HEK293 (cell line): ENCODE measurements around the gene ZNF335.

Source experiments
- ZNF114 ChIP-seq: fragments of 450-650 bp; formaldehyde crosslinking; IDR thresholded peaks from 2 replicates; pipeline ENCODE4 v1.5.0; 2017; ENCODE audit warnings: missing biosample characterization, missing genetic modification characterization
- ZNF24 ChIP-seq: fragments of 450-650 bp; formaldehyde crosslinking; IDR thresholded peaks from 2 replicates; pipeline ENCODE4 v1.5.1; 2016; ENCODE audit warnings: missing biosample characterization, missing genetic modification characterization
- ZNF664 ChIP-seq: fragments of 450-650 bp; formaldehyde crosslinking; IDR thresholded peaks from 2 replicates; pipeline ENCODE4 v1.5.1; 2016; ENCODE audit warnings: missing biosample characterization, missing genetic modification characterization
- ZNF670 ChIP-seq: fragments of 450-650 bp; formaldehyde crosslinking; IDR thresholded peaks from 2 replicates; pipeline ENCODE4 v1.5.1; 2016; ENCODE audit warnings: missing biosample characterization, missing genetic modification characterization, low read depth
- ZNF747 ChIP-seq: fragments of 450-650 bp; formaldehyde crosslinking; IDR thresholded peaks from 2 replicates; pipeline ENCODE4 v1.5.1; 2016; ENCODE audit warnings: missing biosample characterization, missing genetic modification characterization
- ZSCAN23 ChIP-seq: fragments of 450-650 bp; formaldehyde crosslinking; IDR thresholded peaks from 2 replicates; pipeline ENCODE4 v1.5.1; 2016; ENCODE audit warnings: missing biosample characterization, missing genetic modification characterization
- TF ChIP-seq, protein P1 (sequence below): fragments of 450-650 bp; formaldehyde crosslinking; IDR thresholded peaks from 2 replicates; pipeline ENCODE4 v1.5.1; 2016; ENCODE audit warnings: missing biosample characterization, missing genetic modification characterization
- TF ChIP-seq, protein P2 (sequence below): fragments of 450-650 bp; formaldehyde crosslinking; IDR thresholded peaks from 2 replicates; pipeline ENCODE4 v1.5.1; 2016; ENCODE audit warnings: missing biosample characterization, missing genetic modification characterization
- TF ChIP-seq, protein P3 (sequence below): fragments of 450-650 bp; formaldehyde crosslinking; IDR thresholded peaks from 2 replicates; pipeline ENCODE4 v1.5.1; 2017; ENCODE audit warnings: missing biosample characterization, missing genetic modification characterization
- TF ChIP-seq, protein P4 (sequence below): fragments of 450-650 bp; IDR thresholded peaks from 2 replicates; pipeline ENCODE4 v1.5.1; 2018; ENCODE audit warnings: missing biosample characterization, mild to moderate bottlenecking, missing genetic modification characterization
- TF ChIP-seq, protein P5 (sequence below): sonication (generic); formaldehyde crosslinking; IDR thresholded peaks from 2 replicates; pipeline ENCODE4 v1.8.1; 2022; ENCODE audit warnings: mild to moderate bottlenecking, moderate library complexity, missing genetic modification reagents

DNA sequence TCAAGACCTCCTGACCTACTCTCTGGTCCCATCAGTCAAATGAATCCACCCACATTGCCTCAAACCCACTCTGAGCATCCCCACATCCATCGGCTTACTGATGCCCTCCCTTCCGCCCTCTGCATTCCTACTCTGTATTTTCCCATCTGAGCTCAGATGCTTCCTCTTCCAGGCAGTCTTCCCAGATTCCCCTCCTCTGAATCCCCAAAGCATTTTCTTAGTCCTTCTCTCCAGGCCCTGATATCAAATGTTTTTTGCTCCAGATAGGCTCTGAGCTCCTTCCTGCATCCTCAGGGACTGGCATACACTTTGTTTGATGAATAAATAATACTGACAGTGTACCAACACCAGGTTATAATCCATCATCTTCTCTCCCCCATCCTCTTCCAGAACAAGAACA, 63.9 kb downstream of the ZNF335 start:
- TF ChIP-seq ZNF670 (tag by site-specific recombination) (no peak), ZNF24 (tag by site-specific recombination) (no peak), ZNF114 (no peak), ZNF664 (no peak), ZNF747 (no peak), ZSCAN23 (tag by site-specific recombination) (no peak)
- TF ChIP-seq, protein P1, sequence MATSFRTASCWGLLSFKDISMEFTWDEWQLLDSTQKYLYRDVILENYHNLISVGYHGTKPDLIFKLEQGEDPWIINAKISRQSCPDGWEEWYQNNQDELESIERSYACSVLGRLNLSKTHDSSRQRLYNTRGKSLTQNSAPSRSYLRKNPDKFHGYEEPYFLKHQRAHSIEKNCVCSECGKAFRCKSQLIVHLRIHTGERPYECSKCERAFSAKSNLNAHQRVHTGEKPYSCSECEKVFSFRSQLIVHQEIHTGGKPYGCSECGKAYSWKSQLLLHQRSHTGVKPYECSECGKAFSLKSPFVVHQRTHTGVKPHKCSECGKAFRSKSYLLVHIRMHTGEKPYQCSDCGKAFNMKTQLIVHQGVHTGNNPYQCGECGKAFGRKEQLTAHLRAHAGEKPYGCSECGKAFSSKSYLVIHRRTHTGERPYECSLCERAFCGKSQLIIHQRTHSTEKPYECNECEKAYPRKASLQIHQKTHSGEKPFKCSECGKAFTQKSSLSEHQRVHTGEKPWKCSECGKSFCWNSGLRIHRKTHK (tag by site-specific recombination): no peak
- TF ChIP-seq, protein P2, sequence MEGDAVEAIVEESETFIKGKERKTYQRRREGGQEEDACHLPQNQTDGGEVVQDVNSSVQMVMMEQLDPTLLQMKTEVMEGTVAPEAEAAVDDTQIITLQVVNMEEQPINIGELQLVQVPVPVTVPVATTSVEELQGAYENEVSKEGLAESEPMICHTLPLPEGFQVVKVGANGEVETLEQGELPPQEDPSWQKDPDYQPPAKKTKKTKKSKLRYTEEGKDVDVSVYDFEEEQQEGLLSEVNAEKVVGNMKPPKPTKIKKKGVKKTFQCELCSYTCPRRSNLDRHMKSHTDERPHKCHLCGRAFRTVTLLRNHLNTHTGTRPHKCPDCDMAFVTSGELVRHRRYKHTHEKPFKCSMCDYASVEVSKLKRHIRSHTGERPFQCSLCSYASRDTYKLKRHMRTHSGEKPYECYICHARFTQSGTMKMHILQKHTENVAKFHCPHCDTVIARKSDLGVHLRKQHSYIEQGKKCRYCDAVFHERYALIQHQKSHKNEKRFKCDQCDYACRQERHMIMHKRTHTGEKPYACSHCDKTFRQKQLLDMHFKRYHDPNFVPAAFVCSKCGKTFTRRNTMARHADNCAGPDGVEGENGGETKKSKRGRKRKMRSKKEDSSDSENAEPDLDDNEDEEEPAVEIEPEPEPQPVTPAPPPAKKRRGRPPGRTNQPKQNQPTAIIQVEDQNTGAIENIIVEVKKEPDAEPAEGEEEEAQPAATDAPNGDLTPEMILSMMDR: no peak
- TF ChIP-seq, protein P3, sequence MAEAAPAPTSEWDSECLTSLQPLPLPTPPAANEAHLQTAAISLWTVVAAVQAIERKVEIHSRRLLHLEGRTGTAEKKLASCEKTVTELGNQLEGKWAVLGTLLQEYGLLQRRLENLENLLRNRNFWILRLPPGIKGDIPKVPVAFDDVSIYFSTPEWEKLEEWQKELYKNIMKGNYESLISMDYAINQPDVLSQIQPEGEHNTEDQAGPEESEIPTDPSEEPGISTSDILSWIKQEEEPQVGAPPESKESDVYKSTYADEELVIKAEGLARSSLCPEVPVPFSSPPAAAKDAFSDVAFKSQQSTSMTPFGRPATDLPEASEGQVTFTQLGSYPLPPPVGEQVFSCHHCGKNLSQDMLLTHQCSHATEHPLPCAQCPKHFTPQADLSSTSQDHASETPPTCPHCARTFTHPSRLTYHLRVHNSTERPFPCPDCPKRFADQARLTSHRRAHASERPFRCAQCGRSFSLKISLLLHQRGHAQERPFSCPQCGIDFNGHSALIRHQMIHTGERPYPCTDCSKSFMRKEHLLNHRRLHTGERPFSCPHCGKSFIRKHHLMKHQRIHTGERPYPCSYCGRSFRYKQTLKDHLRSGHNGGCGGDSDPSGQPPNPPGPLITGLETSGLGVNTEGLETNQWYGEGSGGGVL (tag by site-specific recombination): no peak
- TF ChIP-seq, protein P4, sequence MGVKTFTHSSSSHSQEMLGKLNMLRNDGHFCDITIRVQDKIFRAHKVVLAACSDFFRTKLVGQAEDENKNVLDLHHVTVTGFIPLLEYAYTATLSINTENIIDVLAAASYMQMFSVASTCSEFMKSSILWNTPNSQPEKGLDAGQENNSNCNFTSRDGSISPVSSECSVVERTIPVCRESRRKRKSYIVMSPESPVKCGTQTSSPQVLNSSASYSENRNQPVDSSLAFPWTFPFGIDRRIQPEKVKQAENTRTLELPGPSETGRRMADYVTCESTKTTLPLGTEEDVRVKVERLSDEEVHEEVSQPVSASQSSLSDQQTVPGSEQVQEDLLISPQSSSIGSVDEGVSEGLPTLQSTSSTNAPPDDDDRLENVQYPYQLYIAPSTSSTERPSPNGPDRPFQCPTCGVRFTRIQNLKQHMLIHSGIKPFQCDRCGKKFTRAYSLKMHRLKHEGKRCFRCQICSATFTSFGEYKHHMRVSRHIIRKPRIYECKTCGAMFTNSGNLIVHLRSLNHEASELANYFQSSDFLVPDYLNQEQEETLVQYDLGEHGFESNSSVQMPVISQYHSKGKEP (tag by site-specific recombination): no peak
- TF ChIP-seq, protein P5, sequence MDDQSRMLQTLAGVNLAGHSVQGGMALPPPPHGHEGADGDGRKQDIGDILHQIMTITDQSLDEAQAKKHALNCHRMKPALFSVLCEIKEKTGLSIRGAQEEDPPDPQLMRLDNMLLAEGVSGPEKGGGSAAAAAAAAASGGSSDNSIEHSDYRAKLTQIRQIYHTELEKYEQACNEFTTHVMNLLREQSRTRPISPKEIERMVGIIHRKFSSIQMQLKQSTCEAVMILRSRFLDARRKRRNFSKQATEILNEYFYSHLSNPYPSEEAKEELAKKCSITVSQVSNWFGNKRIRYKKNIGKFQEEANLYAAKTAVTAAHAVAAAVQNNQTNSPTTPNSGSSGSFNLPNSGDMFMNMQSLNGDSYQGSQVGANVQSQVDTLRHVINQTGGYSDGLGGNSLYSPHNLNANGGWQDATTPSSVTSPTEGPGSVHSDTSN: no peak
